Measurements from ENCODE around the gene RBFOX1.

GRCh38 chr16:7550096-7550495 is 217.5 kb downstream of the RBFOX1 start:
- TF ChIP-seq CTCF (IDR thresholded peaks at IDR 0.05 in 2 of 3, conservative IDR thresholded peaks at IDR 0.05 in 1 of 3; ENCODE audit: control insufficient read depth in 2 of 3, extremely low read depth in 1 of 3, insufficient read depth in 1 of 3, low read depth in 3 of 3, low read length in 3 of 3) (no peak), ZNF274 (IDR thresholded peaks at IDR 0.05; ENCODE audit: insufficient read depth, insufficient read length) (no peak), GABPA (IDR thresholded peaks at IDR 0.05; ENCODE audit: low read depth) (no peak), DPF2 (IDR thresholded peaks at IDR 0.05) (no peak), EZH2 (IDR thresholded peaks at IDR 0.05; ENCODE audit: borderline replicate concordance, control insufficient read depth, low read depth, low read length) (no peak), EP300 (IDR thresholded peaks at IDR 0.05; ENCODE audit: borderline replicate concordance in 1 of 2, control insufficient read depth in 1 of 2, low read depth in 2 of 2, low read length in 2 of 2) (no peak), TCF12 (IDR thresholded peaks at IDR 0.05; ENCODE audit: low read depth, low read length) (no peak)

Measured in GM12878 (cell line).